Measurements from ENCODE around the gene CST7. TPM values are rescaled to one million over a fixed set of nuclear protein-coding genes. Genes with fewer than 3 reads are reported as not detected.
"Not testable (repeated sequence)": the region's sequence is repeated elsewhere in the genome, so short reads cannot be mapped to it uniquely, and the experiment has no call there.

The CST7 gene
- polyA plus RNA-seq, 1 experiment, result not detected

DNA sequence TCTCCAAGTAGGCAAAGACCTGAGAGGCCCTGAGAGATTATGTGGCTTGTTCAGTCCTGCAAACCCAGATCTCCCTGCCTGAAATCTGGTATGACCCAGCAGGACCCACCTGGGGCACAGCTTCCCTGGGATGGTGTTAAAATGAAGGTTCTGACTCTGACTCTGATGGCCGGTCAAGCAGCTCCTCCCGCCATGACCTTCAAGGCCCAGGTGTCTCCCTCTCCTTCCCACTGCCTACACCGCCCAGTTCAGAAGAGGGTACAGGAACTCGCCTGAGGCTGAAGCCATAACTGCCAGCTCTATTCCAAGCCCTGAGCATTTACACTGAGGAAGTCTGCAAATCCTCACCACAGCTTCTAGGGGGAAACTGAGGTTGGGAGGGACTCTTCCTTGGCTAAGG is 5.9 kb upstream of the CST7 start:
- POLR2A ChIA-PET, result no interaction called here
- H3K27me3 ChIP-seq (ENCODE audit: control insufficient read depth, insufficient read depth, low read length), result no peaks in the 10 kb centered on the region; the same call in 1 of the 2 replicates
- CTCF ChIA-PET, result no interaction called here
- no peak for DNase-seq (ENCODE audit: low read depth)
- no peaks in the 10 kb centered on the region for H3K36me3 ChIP-seq (ENCODE audit: control insufficient read depth, insufficient read depth, low read length)
- TF ChIP-seq, protein P1, sequence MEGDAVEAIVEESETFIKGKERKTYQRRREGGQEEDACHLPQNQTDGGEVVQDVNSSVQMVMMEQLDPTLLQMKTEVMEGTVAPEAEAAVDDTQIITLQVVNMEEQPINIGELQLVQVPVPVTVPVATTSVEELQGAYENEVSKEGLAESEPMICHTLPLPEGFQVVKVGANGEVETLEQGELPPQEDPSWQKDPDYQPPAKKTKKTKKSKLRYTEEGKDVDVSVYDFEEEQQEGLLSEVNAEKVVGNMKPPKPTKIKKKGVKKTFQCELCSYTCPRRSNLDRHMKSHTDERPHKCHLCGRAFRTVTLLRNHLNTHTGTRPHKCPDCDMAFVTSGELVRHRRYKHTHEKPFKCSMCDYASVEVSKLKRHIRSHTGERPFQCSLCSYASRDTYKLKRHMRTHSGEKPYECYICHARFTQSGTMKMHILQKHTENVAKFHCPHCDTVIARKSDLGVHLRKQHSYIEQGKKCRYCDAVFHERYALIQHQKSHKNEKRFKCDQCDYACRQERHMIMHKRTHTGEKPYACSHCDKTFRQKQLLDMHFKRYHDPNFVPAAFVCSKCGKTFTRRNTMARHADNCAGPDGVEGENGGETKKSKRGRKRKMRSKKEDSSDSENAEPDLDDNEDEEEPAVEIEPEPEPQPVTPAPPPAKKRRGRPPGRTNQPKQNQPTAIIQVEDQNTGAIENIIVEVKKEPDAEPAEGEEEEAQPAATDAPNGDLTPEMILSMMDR (IDR thresholded peaks at IDR 0.05; ENCODE audit: insufficient read depth, low read depth, low read length), result no peak
- H3K4me3 ChIP-seq (ENCODE audit: low read depth, low read length), result no peak overlapping the region

DNA sequence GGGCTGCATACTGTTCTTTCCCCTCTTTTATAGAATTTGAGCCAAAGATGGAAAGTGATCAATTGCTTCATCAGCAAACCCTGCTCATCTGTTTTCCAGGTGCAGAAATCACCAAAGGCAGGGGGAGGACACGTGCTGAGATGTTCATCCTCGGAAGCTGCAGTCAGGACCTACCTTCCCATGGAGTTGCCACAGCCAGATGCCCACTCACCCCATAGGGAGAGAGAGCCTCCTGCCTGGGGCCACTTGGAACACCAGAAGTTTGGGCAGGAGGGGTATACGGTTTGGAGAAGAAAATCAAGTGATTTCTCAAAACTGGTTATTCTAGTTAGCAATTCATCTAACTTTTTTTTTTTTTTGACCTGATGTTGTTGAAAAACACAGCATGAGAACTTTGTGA is 5.3 kb upstream of the CST7 start:
- Histone ChIP-seq H3K36me3 (ENCODE audit: control insufficient read depth, insufficient read depth, low read length) (no peaks in the 10 kb centered on the region), H3K27me3 (ENCODE audit: control insufficient read depth, insufficient read depth, low read length) (no peaks in the 10 kb centered on the region; the same call in 1 of the 2 replicates), H3K4me3 (ENCODE audit: low read depth, low read length) (no peak overlapping the region)
- ChIA-PET POLR2A (no interaction called here), CTCF (no interaction called here)
- TF ChIP-seq, protein P1 (IDR thresholded peaks at IDR 0.05; ENCODE audit: insufficient read depth, low read depth, low read length), result no peak
- DNase-seq (ENCODE audit: low read depth), result no peak

DNA sequence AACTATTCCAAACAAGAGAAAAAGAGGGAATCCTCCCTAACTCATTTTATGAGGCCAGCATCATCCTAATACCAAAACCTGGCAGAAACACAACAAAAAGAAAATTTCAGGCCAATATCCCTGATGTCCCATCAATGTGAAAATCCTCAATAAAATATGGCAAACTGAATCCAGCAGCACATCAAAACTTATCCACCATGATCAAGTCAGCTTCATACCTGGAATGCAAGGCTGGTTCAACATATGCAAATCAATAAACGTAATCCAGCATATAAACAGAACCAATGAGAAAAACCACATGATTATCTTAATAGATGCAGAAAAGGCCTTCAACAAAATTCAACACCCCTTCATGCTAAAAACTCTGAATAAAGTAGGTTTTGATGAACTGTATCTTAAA is 2.7 kb upstream of the CST7 start:
- POLR2A ChIA-PET; CTCF ChIA-PET; H3K36me3 ChIP-seq (ENCODE audit: control insufficient read depth, insufficient read depth, low read length); DNase-seq (ENCODE audit: low read depth); H3K4me3 ChIP-seq (ENCODE audit: low read depth, low read length); H3K27me3 ChIP-seq (ENCODE audit: control insufficient read depth, insufficient read depth, low read length): not testable (repeated sequence)

DNA sequence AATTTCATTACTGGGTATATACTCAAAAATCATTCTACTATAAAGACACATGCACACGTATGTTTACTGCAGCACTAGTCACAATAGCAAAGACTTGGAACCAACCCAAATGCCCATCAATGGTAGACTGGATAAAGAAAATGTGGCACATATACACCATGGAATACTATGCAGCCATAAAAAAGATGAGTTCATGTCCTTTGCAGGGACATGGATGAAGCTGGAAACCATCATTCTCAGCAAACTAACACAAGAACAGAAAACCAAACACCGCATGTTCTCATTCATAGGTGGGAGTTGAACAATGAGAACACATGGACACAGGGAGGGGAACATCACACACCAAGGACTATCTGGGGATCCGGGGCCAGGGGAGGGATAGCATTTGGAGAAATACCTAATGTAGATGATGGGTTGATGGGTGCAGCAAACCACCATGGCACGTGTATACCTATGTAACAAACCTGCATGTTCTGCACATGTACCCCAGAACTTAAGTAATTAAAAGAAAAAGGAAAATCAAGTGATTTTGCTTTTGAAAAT is 602 bp upstream of the CST7 start:
- CTCF ChIA-PET; POLR2A ChIA-PET; DNase-seq (ENCODE audit: low read depth); H3K36me3 ChIP-seq (ENCODE audit: control insufficient read depth, insufficient read depth, low read length); H3K4me3 ChIP-seq (ENCODE audit: low read depth, low read length); H3K27me3 ChIP-seq (ENCODE audit: control insufficient read depth, insufficient read depth, low read length): not testable (repeated sequence)

DNA sequence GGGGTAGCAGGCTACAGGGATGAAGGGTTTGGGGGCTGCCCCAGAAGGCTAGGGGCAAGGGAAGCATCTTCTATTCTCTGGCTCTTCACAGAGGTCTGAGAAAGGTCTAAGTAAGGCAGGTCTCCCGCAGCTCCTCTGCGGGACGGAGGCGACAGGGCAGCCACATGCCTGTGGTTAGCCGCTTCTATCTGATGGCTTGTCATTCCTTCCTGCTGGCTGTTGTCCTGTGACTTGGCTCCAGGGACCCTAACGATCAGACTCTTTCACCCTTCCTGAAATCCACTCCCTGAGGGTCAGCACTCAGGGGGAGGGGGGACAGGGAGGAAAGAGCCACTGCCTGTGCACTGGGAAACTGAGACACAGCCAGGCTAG is 673 bp downstream of the CST7 start:
- TF ChIP-seq, protein P1 (IDR thresholded peaks at IDR 0.05; ENCODE audit: insufficient read depth, low read depth, low read length), result no peak
- POLR2A ChIA-PET, result no interaction called here
- Histone ChIP-seq H3K36me3 (ENCODE audit: control insufficient read depth, insufficient read depth, low read length) (no peaks in the 10 kb centered on the region), H3K27me3 (ENCODE audit: control insufficient read depth, insufficient read depth, low read length) (no peaks in the 10 kb centered on the region; the same call in 1 of the 2 replicates), H3K4me3 (ENCODE audit: low read depth, low read length) (no peak overlapping the region)
- DNase-seq (ENCODE audit: low read depth), result no peak
- CTCF ChIA-PET, result interaction anchor here (0.5 kb wide), 1 partner anchor 518 kb away, joined by 6 read pairs; no protein-coding TSS in a partner anchor

DNA sequence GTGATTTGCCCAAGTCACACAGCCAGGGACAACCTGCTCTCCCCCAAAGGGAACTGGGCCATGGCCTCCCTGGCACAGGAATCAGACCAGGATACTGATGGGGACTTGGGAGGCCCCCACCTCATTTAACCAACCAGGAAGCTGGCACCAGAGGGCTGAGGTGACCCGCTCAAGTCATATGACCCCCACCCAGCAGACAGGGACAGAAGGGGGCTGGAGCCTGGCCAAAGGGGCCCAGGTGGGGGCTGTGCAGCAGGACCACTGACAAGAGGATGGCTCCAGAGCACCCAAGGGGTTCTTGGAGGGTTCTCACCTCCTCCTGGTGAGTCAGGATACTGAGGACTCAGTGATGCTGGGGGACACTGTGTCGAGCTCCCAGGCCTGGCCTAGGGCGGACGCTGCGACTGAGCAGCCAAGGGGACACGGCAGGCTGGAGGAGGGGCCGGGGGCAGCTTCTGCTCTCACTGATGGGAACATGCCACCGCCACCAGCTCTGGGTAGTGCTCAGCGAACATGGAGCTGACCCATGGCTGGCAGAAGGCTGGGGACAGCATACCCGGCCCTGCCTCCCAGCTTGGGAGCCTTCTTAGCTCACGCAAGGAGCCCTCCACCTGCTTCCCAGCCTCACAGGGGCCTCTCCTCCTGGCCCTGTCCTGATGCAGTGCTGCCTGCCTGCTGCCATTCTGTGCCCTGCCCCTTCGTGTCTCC is 1.2 kb downstream of the CST7 start:
- no peak for DNase-seq (ENCODE audit: low read depth)
- POLR2A ChIA-PET, result no interaction called here
- CTCF ChIA-PET, result no interaction called here
- TF ChIP-seq, protein P1 (IDR thresholded peaks at IDR 0.05; ENCODE audit: insufficient read depth, low read depth, low read length), result no peak
- H3K4me3 ChIP-seq (ENCODE audit: low read depth, low read length), result no peak overlapping the region
- no peaks in the 10 kb centered on the region; the same call in 1 of the 2 replicates for H3K27me3 ChIP-seq (ENCODE audit: control insufficient read depth, insufficient read depth, low read length)
- H3K36me3 ChIP-seq (ENCODE audit: control insufficient read depth, insufficient read depth, low read length), result no peaks in the 10 kb centered on the region

All from BJ (cell line).